ENCODE results near the gene ASXL2. TPM values are rescaled to one million over a fixed set of nuclear protein-coding genes. Genes with fewer than 3 reads are reported as not detected.

Gene ASXL2
- total RNA-seq, 4 donors from 2014 or later, result 12.5 to 24.5 (median 21.0) TPM

GRCh38 chr2:25787020-25787419 is 91.3 kb downstream of the ASXL2 start:
- intact Hi-C loops (cut with DNase I; ENCODE audit: low total_unique reads), result no loop called here
- Histone ChIP-seq H3K9me3 (no peaks in the 10 kb centered on the region), H3K27me3 (no peaks in the 10 kb centered on the region), H3K36me3 (no peaks in the 10 kb centered on the region), H3K4me1 (no peaks in the 10 kb centered on the region), H3K4me3 (no peak overlapping the region), H3K27ac (no peak overlapping the region)
- DNase-seq, result no peak
- no peak for ATAC-seq
- in situ Hi-C loops (cut with MboI; ENCODE audit: low sequenced_read_pairs in 4 of 4), result no loop called here
- TF ChIP-seq CTCF (IDR thresholded peaks at IDR 0.05 in 4 of 5, conservative IDR thresholded peaks at IDR 0.05 in 1 of 5) (no peak), POLR2A (IDR thresholded peaks at IDR 0.05) (no peak)

- H3K27me3 ChIP-seq, result no peaks in the 10 kb centered on the region
- no peaks in the 10 kb centered on the region for H3K9me3 ChIP-seq
- no peaks in the 10 kb centered on the region for H3K4me1 ChIP-seq
- no peak for ATAC-seq
- H3K36me3 ChIP-seq, result no peaks in the 10 kb centered on the region
- intact Hi-C loops (cut with DNase I; ENCODE audit: low total_unique reads) (no loop called here), in situ Hi-C loops (cut with MboI; ENCODE audit: low sequenced_read_pairs in 4 of 4) (no loop called here)
- H3K27ac ChIP-seq, result no peak overlapping the region
- TF ChIP-seq CTCF (IDR thresholded peaks at IDR 0.05 in 4 of 5, conservative IDR thresholded peaks at IDR 0.05 in 1 of 5) (no peak), POLR2A (IDR thresholded peaks at IDR 0.05) (no peak)
- DNase-seq, result no peak
- no peak overlapping the region for H3K4me3 ChIP-seq
These were observed 93.9 kb downstream of the ASXL2 start for GRCh38 chr2:25784404-25784803.

- ATAC-seq, result no peak
These were observed 101.2 kb downstream of the ASXL2 start for GRCh38 chr2:25777077-25777476.

GRCh38 chr2:25772078-25772477 is 106.2 kb downstream of the ASXL2 start:
- intact Hi-C loops (cut with DNase I; ENCODE audit: low total_unique reads), result no loop called here
- no peak for ATAC-seq

More at GRCh38 chr2:25777077-25777476, 101.2 kb downstream of the ASXL2 start:
- in situ Hi-C loops (cut with MboI; ENCODE audit: low sequenced_read_pairs in 4 of 4) (no loop called here), intact Hi-C loops (cut with DNase I; ENCODE audit: low total_unique reads) (no loop called here)
- Histone ChIP-seq H3K36me3 (no peaks in the 10 kb centered on the region), H3K27ac (no peak overlapping the region), H3K27me3 (no peaks in the 10 kb centered on the region), H3K4me3 (no peak overlapping the region), H3K9me3 (no peaks in the 10 kb centered on the region), H3K4me1 (no peaks in the 10 kb centered on the region)
- TF ChIP-seq POLR2A (IDR thresholded peaks at IDR 0.05) (no peak), CTCF (IDR thresholded peaks at IDR 0.05 in 4 of 5, conservative IDR thresholded peaks at IDR 0.05 in 1 of 5) (no peak)
- no peak for DNase-seq

More at GRCh38 chr2:25772078-25772477, 106.2 kb downstream of the ASXL2 start:
- Histone ChIP-seq H3K9me3 (no peaks in the 10 kb centered on the region), H3K4me1 (no peaks in the 10 kb centered on the region), H3K27me3 (no peaks in the 10 kb centered on the region), H3K27ac (no peak overlapping the region), H3K4me3 (no peak overlapping the region), H3K36me3 (peaks cover 0 to 28% of the 10 kb centered on the region in 2 donors)
- no peak for TF ChIP-seq CTCF (IDR thresholded peaks at IDR 0.05 in 4 of 5, conservative IDR thresholded peaks at IDR 0.05 in 1 of 5)
- no peak for TF ChIP-seq POLR2A (IDR thresholded peaks at IDR 0.05)
- in situ Hi-C loops (cut with MboI; ENCODE audit: low sequenced_read_pairs in 4 of 4), result no loop called here
- DNase-seq, result no peak
